Suppressor macrophage (primary cell): ENCODE data around the gene BLM.

Source experiments
- DNase-seq, 4 experiments: peaks; one replicate each; pipeline ENCODE4 v3.0.0-alpha.2; 2020 to 2022

The BLM gene

GRCh38 chr15:90851940-90852339 lies 134.8 kb downstream of the BLM start:
- peak in 1 of 4 experiments; percentile 10 for DNase-seq

DNA sequence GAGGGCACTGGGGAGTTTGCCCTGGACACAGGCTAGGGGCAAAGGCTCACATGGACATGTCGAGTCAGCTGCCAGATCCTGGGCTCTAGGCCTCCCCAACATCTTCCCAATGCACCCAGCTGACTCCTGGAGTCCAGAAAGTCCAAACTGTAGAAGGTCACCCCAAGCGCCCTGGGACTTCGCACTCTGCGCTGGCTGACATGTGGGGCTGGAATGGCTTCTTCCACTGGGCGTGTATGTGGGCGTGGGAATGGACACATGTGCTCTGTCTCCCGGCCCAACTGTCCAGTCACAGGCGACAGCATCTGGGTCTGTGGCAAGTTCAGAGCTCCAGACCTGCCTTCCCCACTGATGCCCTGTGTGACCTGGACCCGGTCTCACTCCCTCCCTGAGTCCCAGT lies 138.0 kb downstream of the BLM start:
- DNase-seq = peak; percentile 26 to 62 (median 48)

DNA sequence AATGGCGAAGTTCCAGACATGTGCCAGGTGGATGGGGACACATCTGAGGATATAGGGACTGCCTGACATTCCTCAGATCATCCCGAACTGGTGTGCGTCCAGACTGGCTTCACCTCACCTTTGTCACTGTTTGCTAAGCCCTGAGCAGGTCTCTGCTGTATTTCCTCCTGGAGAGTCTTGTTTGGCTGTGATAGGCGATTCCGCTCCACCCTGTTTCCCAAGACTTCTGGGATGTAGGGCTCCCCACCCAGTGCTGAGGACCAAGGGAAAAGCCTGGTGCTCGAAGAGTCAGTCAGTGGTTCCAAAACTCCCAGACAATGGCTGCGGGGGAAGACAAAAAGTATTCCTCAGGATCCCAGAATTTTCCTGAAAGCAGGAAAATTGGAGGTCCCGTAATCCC lies 140.2 kb downstream of the BLM start:
- DNase-seq = no peak

GRCh38 chr15:90857883-90858443 lies 140.8 kb downstream of the BLM start:
- DNase-seq = no peak

DNA sequence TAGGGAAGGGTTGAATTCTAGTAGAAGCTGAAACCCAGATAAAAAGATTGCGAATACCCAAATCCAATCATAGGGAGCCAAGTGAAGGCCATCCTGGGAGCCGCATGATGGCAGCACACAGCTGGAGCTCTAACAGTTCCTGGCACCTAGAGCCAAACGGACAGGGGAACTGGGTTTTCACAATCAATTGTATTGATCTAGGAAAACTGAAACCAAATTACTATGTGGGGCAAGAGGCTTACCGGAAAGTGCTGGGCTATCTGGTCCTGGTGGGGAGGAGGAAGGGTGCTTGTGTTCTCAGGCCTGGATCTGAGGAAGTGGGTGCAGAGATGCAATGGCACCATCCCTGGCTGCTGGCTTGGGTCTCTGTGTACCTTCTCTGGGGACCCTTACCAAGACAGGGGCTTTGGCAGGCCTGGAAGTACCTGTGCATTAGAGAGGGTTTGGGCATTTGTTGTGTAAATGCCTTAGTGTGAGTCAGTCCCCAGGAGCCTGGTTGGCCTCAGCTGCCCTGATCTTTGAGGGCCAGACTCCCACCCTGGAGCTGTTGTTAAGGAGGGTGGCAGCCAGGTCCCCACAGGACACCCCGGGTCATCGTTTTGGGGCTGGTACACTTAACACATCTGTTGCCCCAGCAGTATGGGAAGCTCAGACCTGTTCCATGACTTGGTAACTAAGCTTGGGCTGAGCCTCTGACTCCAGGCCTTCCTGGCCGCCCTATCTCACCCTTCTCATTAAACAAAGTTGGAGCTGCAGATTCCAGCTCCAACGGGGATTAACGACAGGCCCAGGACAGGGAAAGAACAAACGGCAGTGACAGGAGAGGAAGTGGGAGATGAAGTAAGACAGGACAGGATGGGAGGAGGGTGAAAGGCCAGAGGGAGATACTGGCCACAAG lies 142.3 kb downstream of the BLM start:
- peak in 2 of 4 experiments; percentile 24 for DNase-seq

- DNase-seq = no peak
Observed at GRCh38 chr15:90860450-90860849, 143.3 kb downstream of the BLM start.

GRCh38 chr15:90860942-90861675 lies 144.0 kb downstream of the BLM start:
- DNase-seq = peak in 1 of 4 experiments; percentile 36

DNA sequence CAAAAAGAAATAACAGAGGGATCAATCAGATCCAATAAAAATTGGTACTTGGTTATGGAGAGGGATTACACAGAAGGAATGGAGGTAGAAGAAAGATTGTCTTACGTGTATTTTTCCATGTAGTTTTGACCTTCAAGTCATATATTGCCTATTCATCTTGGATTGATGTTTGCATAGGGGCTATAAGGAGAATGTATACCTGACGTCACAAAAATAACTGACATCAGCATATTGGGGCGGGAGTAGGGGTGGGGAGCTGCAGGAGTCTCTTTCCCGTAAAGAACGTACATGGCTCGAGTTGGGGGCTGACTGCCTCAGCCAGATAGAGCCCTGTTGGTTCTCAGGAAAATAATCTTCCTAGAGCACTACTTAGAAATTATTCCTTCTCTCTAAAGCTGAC lies 145.3 kb downstream of the BLM start:
- DNase-seq = no peak

DNA sequence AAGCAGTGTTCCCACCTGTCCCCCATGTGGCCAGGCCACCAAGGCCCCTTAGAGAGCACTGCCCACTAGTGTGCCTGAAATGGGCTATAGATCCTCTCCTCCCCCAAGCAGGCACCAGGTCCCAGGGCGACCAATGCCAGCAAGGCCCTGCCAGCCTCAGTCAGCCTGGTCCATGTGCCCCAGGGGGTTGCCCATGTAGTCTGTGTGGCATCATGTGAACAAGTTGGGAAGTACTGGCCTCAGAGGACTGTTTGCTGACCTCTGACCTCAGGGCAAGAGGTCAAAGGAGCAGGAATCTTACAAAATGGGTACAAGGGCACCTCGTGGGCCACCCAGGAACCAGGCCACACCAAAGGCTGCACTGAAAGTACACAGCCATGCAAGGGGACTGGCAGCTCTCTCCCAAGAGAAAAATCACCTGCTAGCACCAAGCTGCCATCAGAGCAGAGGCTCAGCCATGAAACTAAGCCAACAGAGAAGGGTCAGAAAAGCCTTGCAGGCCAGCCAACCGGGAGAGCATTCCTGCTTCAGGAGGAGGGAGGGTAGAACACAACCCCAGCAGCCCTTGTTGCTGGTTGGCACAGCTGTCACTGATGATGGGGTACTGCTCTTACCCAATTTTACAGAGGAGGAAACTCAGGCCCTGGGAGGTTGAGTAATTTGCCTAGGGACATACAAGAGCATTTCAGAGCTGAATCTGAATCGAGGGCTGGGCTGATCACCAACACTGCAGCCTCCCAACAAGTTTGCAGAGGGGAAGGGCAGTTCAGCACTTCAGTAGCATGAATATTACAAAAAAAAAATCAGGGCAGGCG lies 146.0 kb downstream of the BLM start:
- peak; percentile 85 to 94 (median 90) for DNase-seq

GRCh38 chr15:90863987-90864386 lies 146.8 kb downstream of the BLM start:
- DNase-seq = peak; percentile 30 to 60 (median 42)

DNA sequence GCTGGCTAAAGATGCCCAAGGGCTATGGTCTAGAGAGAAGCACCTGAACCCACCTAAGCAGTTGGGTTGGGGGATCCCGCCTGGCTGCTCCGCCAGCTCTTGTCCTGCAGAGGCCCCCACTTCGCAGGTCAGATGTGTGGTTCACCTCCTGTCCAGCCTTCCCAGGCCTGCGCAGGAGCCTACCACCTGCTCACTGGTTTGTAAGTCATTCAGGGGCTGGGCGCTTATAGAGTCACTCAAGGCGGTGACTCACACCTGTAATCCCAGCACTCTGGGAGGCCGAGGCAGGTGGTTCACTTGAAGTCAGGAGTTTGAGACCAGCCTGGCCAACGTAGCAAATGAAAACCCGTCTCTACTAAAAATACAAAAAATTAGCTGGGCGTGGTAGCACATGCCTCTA lies 147.4 kb downstream of the BLM start:
- DNase-seq = no peak

DNA sequence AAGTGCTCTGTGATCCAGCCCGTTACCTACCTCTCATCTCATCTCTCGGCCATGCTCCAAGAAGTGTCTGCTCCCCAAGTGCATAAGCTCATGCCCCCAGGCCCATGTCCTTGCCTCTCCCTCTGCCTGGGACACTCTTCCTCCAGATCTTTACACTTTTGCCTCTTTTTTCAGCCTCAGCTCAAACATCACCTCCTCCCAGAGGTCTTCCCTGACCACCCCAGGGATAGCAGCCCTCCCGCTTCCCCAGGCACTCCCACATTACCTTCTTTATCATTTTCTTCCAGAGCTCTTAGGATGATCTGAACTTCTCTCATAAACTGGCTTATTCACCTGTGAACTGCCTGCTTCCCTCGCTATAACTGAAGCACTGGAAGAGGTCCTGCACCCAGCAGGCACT lies 148.6 kb downstream of the BLM start:
- DNase-seq = no peak
